Measurements from ENCODE around the gene AMPH.
A peak's percentile ranks its signal among the peaks of the same experiment; 100 is the strongest.
"Not testable (repeated sequence)": the region's sequence is repeated elsewhere in the genome, so short reads cannot be mapped to it uniquely, and the experiment has no call there.

The AMPH gene

GRCh38 chr7:38344741-38345140, 286.4 kb downstream of the AMPH start:
- not testable (repeated sequence) for DNase-seq

- not testable (repeated sequence) for DNase-seq
These were observed 289.0 kb downstream of the AMPH start for GRCh38 chr7:38342135-38342534.

GRCh38 chr7:38341172-38341705, 289.9 kb downstream of the AMPH start:
- DNase-seq, result not testable (repeated sequence)

- DNase-seq, result no peak
These were observed 291.0 kb downstream of the AMPH start for GRCh38 chr7:38339953-38340819.

GRCh38 chr7:38336148-38336515, 295.0 kb downstream of the AMPH start:
- DNase-seq, result not testable (repeated sequence)

GRCh38 chr7:38335492-38336147, 295.6 kb downstream of the AMPH start:
- DNase-seq, result peak; percentile 84

GRCh38 chr7:38335128-38335491, 296.1 kb downstream of the AMPH start:
- no peak for DNase-seq

GRCh38 chr7:38334163-38334562, 297.0 kb downstream of the AMPH start:
- DNase-seq, result no peak
